Keratinocyte (primary cell): ENCODE results near the gene NLGN3. TPM values are rescaled to one million over a fixed set of nuclear protein-coding genes. Genes with fewer than 3 reads are reported as not detected.

Experiments used
- DNase-seq: peaks from one replicate; pipeline ENCODE4 v3.0.0-alpha.2; 2011; ENCODE audit warnings: low read depth, missing footprints, low spot score
- FAIRE-seq: peaks from 2 replicates; lab custom pipeline; 2011; peaks lifted over from hg19 to GRCh38; lab: Jason Lieb, UNC
- H2AFZ ChIP-seq: 2 replicates; pipeline ENCODE4 v1.6.0; 2012; ENCODE audit warnings: low read length, control low read depth, inconsistent platforms; ENCODE audit not compliant: control insufficient read depth
- H3K27ac ChIP-seq: 2 replicates; pipeline ENCODE4 v1.5.1; 2011; ENCODE audit warnings: low read length; ENCODE audit not compliant: control insufficient read depth, insufficient read depth
- H3K27me3 ChIP-seq: 3 replicates; pipeline ENCODE4 v1.6.0; 2011; ENCODE audit warnings: low read length; ENCODE audit not compliant: control insufficient read depth, insufficient read depth; ENCODE audit errors: extremely low read depth
- H3K36me3 ChIP-seq, 2 experiments: 2 replicates in 1 of 2; 3 replicates in 1 of 2; pipeline ENCODE4 v1.5.1; 2011; ENCODE audit warnings: low read length in 2 of 2, mild to moderate bottlenecking in 1 of 2; ENCODE audit not compliant: control insufficient read depth in 2 of 2, insufficient read depth in 2 of 2; ENCODE audit errors: extremely low read depth in 1 of 2
- H3K4me1 ChIP-seq: 3 replicates; pipeline ENCODE4 v1.5.1; 2011; ENCODE audit warnings: low read length; ENCODE audit not compliant: control insufficient read depth, insufficient read depth; ENCODE audit errors: extremely low read depth
- H3K4me2 ChIP-seq: 3 replicates; pipeline ENCODE4 v1.6.0; 2011; ENCODE audit warnings: low read depth, low read length; ENCODE audit not compliant: control insufficient read depth, insufficient read depth; ENCODE audit errors: extremely low read depth
- H3K4me3 ChIP-seq, 3 experiments: fragments of 200-600 bp in 1 of 3; sonication (generic) in 1 of 3; 2 replicates in 2 of 3; 3 replicates in 1 of 3; pipeline ENCODE4 v1.5.1; 2011 to 2016; ENCODE audit warnings: low read length in 3 of 3, mild to moderate bottlenecking in 3 of 3, control low read depth in 2 of 3, inconsistent platforms in 1 of 3, low read depth in 1 of 3, mixed read lengths in 1 of 3, mixed run types in 1 of 3, moderate library complexity in 1 of 3; ENCODE audit not compliant: control insufficient read depth in 2 of 3, insufficient read depth in 2 of 3; ENCODE audit errors: extremely low read depth in 1 of 3
- H3K79me2 ChIP-seq: 2 replicates; pipeline ENCODE4 v1.6.0; 2012; ENCODE audit warnings: low read length; ENCODE audit not compliant: control insufficient read depth, insufficient read depth
- H3K9ac ChIP-seq: 3 replicates; pipeline ENCODE4 v1.6.0; 2011; ENCODE audit warnings: low read length; ENCODE audit not compliant: control insufficient read depth, insufficient read depth; ENCODE audit errors: extremely low read depth
- H3K9me1 ChIP-seq: 3 replicates; pipeline ENCODE4 v1.6.0; 2011; ENCODE audit warnings: low read length; ENCODE audit not compliant: control insufficient read depth, insufficient read depth; ENCODE audit errors: extremely low read depth
- H3K9me3 ChIP-seq: 2 replicates; pipeline ENCODE4 v1.5.1; 2012; ENCODE audit warnings: low read depth, low read length; ENCODE audit not compliant: control insufficient read depth
- H4K20me1 ChIP-seq: 3 replicates; pipeline ENCODE4 v1.6.0; 2011; ENCODE audit warnings: low read length; ENCODE audit not compliant: control insufficient read depth, insufficient read depth; ENCODE audit errors: extremely low read depth
- CTCF ChIP-seq, 3 experiments: IDR thresholded peaks in 1 of 3; conservative IDR thresholded peaks in 1 of 3; optimal IDR thresholded peaks in 1 of 3; 2 replicates in 2 of 3; 3 replicates in 1 of 3; pipeline versions ENCODE3 to v1.5.1; 2011; ENCODE audit warnings: low read length in 3 of 3, mild to moderate bottlenecking in 3 of 3, moderate library complexity in 2 of 3, control low read depth in 1 of 3, inconsistent platforms in 1 of 3; ENCODE audit not compliant: insufficient read depth in 2 of 3; ENCODE audit errors: extremely low read depth in 1 of 3
- EZH2 ChIP-seq: IDR thresholded peaks from one replicate; pipeline ENCODE4 v1.6.1; 2012; ENCODE audit warnings: inconsistent platforms, mild to moderate bottlenecking, low read length, moderate library complexity
- dilution Hi-C: fragments of 300-500 bp; cut with MboI; formaldehyde crosslinking; loops from one replicate; pipeline ENCODE4 v1.7.0; 2020; ENCODE audit warnings: low sequenced_read_pairs; ENCODE audit not compliant: extremely low pct_ligation_motif_present
- polyA plus RNA-seq, 5 experiments: library from polyadenylated mRNA; depleted of rRNA in 3 of 5; stranded (reverse) in 3 of 5; stranded (forward) in 1 of 5; unstranded in 1 of 5; fragments of >200 nt; gene quantifications; 1 replicate in 1 of 5; 2 replicates in 3 of 5; 3 replicates in 1 of 5; pipeline versions ENCODE4 v1.2.1 to v1.2.3, GENCODE V29; 2011 to 2012; ENCODE audit warnings: missing spikeins in 2 of 5, low read depth in 1 of 5, low replicate concordance in 1 of 5

The NLGN3 gene
- polyA plus RNA-seq, 1 donor (not counting 4 experiments of a cell fraction or from before 2014, with no cell fraction given) = 0.05 TPM

- Histone ChIP-seq H3K9ac (no peak overlapping the region), H3K79me2 (no peaks in the 10 kb centered on the region), H3K4me3 (no peak overlapping the region), H3K9me1 (no peaks in the 10 kb centered on the region), H3K27ac (no peak overlapping the region), H3K36me3 (no peaks in the 10 kb centered on the region), H4K20me1 (no peaks in the 10 kb centered on the region), H3K4me2 (no peak overlapping the region), H3K9me3 (no peaks in the 10 kb centered on the region), H3K27me3 (no peaks in the 10 kb centered on the region), H2AFZ (no peak overlapping the region), H3K4me1 (no peaks in the 10 kb centered on the region)
- DNase-seq (no peak), FAIRE-seq (no peak)
- dilution Hi-C loops = no loop called here
- TF ChIP-seq EZH2 (no peak), CTCF (optimal IDR thresholded peaks at IDR 0.05 in 1 of 3, IDR thresholded peaks at IDR 0.05 in 1 of 3, conservative IDR thresholded peaks at IDR 0.05 in 1 of 3; ENCODE audit: extremely low read depth in 1 of 3, insufficient read depth in 2 of 3, low read length in 3 of 3) (no peak)
These were observed 69.5 kb downstream of the NLGN3 start for GRCh38 chrX:71214152-71214551.

DNA sequence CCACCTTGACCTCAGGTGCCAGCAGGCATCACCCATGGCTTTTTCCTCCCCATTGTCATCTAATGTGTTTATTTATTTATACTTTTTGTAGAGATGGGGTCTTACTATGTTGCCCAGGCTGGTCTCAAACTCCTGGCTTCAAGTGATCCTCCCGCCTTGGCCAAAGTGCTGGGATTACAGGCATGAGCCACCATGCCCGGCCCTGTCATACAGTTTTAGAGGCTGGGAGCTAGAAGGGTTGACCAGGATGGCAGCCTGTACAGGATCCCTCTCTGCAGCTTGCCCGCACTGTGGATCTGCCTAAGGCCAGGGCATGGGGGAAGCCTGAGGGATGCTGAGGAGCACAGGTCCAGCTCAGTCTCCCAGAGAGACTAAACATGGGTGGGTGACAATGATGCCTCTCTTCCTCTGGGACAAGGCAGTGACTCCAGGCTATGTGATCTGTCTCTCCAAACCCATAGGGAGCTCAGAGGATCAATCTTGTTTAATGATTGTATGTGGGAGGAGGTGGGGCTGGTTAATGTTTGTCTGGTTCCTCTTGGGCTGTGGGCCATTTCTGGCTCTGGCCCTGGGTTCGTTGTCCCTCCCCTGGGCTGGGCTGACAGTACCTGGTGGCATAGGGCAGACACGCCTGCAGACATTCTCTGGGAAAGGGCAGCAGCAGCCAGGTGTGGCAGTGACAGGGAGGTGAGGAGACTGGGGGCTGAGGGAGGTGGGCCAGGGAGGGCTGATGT lies 70.1 kb downstream of the NLGN3 start:
- no peak overlapping the region for H3K4me2 ChIP-seq
- H3K4me1 ChIP-seq = no peaks in the 10 kb centered on the region
- DNase-seq (no peak), FAIRE-seq (no peak)
- no peaks in the 10 kb centered on the region for H4K20me1 ChIP-seq
- H3K9me3 ChIP-seq = no peaks in the 10 kb centered on the region
- H3K36me3 ChIP-seq = no peaks in the 10 kb centered on the region
- H3K4me3 ChIP-seq = no peak overlapping the region
- no peaks in the 10 kb centered on the region for H3K79me2 ChIP-seq
- H3K27ac ChIP-seq = no peak overlapping the region
- H3K9me1 ChIP-seq = no peaks in the 10 kb centered on the region
- dilution Hi-C loops = no loop called here
- H2AFZ ChIP-seq = no peak overlapping the region
- H3K9ac ChIP-seq = no peak overlapping the region
- TF ChIP-seq EZH2 (no peak), CTCF (optimal IDR thresholded peaks at IDR 0.05 in 1 of 3, IDR thresholded peaks at IDR 0.05 in 1 of 3, conservative IDR thresholded peaks at IDR 0.05 in 1 of 3; ENCODE audit: extremely low read depth in 1 of 3, insufficient read depth in 2 of 3, low read length in 3 of 3) (no peak)
- no peaks in the 10 kb centered on the region for H3K27me3 ChIP-seq
